ENCODE measurements around the gene EEF1A2.

DNA sequence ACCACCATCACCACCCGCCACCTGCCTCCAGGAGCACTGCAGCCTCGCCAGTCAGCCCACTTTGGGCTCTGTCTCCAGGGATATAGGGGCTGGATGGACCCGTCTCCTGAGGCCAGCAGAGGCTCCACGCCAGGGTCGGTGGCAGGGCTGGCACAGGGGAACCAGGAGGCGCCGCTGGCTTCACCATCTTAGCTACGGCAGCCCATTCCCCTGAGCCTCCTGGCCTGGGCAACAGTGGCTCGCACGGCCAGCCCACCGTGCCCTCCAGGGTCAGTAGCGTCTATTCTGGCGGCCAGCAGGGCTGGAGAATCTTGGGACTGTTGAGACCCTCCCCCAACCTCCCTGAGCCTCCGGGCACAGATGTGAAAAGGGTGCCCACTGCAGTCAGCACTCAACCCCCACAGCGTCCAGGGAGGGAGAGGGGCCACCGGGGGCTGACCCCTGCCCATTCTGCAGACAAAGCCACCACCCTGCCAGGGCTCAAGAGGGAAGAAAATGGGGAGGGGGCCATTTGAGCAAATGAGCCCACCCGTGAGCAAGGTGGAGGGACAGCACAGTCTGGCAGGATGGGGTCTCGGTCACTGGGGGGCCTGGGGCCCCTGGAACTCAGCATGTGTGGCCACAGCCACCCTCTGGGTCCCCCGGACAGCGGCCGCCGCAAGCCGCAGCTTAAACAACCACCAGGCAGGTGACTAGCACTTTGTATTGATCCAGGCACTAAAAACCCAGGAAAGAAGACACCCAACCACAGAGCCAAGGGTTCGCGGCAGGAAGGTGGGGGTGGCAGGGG lies 55.1 kb downstream of the EEF1A2 start:
- TF ChIP-seq CTCF (conservative IDR thresholded peaks at IDR 0.05; ENCODE audit: low read depth, low read length) (no peak), USF2 (IDR thresholded peaks at IDR 0.05; ENCODE audit: low read depth, low read length) (no peak), RAD21 (IDR thresholded peaks at IDR 0.05; ENCODE audit: low read length) (no peak), POLR2A (IDR thresholded peaks at IDR 0.05; ENCODE audit: low read depth, low read length) (no peak), NFE2L2 (IDR thresholded peaks at IDR 0.05; ENCODE audit: low read depth, low read length) (no peak), RCOR1 (IDR thresholded peaks at IDR 0.05; ENCODE audit: insufficient replicate concordance, low read length) (no peak), MAZ (IDR thresholded peaks at IDR 0.05; ENCODE audit: borderline replicate concordance, low read depth, low read length) (no peak), BHLHE40 (IDR thresholded peaks at IDR 0.05; ENCODE audit: low read depth, low read length) (no peak), FOS (IDR thresholded peaks at IDR 0.05; ENCODE audit: low read depth, low read length) (no peak), CHD1 (IDR thresholded peaks at IDR 0.05; ENCODE audit: low read depth, low read length) (no peak), CEBPB (IDR thresholded peaks at IDR 0.05; ENCODE audit: low read depth, low read length) (no peak), RFX5 (IDR thresholded peaks at IDR 0.05; ENCODE audit: low read depth, low read length) (no peak), MXI1 (IDR thresholded peaks at IDR 0.05; ENCODE audit: borderline replicate concordance, low read depth, low read length) (no peak), SMC3 (IDR thresholded peaks at IDR 0.05; ENCODE audit: low read depth, low read length) (no peak)

Data from IMR-90 (cell line).